NCI-H1092 (cell line): ENCODE measurements around the gene ARID5B.
A peak's percentile ranks its signal among the peaks of the same experiment; 100 is the strongest.

Source experiments
- DNase-seq: peaks from one replicate; lab custom pipeline; 2025; lab: John Stamatoyannopoulos, UW

Gene ARID5B

DNA sequence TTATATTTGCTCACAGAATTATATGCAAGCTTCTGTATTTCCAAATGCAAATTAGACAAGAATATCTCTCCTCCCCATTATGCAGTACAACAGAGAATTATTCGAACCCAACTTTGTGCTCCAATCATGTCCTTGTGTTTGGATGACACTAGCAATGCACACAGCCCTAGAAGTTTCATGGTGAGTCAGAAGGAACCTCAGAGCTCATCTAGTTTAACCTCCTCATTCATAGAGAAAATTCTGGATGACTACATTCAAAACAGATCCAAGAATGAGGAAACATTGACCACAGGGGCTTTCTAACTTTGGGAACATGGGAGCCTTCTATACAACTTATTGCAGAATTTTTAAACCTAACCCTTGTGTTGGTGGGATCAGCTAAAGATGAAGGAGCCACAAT lies 12.8 kb upstream of the ARID5B start:
- DNase-seq, result no peak

GRCh38 chr10:61890430-61890829 lies 11.1 kb upstream of the ARID5B start:
- no peak for DNase-seq

- DNase-seq, result no peak
Measured at GRCh38 chr10:61890881-61891409, 10.6 kb upstream of the ARID5B start.

- no peak for DNase-seq
Measured at GRCh38 chr10:61891906-61892585, 9.5 kb upstream of the ARID5B start.

GRCh38 chr10:61892961-61893360 lies 8.5 kb upstream of the ARID5B start:
- DNase-seq, result no peak

DNA sequence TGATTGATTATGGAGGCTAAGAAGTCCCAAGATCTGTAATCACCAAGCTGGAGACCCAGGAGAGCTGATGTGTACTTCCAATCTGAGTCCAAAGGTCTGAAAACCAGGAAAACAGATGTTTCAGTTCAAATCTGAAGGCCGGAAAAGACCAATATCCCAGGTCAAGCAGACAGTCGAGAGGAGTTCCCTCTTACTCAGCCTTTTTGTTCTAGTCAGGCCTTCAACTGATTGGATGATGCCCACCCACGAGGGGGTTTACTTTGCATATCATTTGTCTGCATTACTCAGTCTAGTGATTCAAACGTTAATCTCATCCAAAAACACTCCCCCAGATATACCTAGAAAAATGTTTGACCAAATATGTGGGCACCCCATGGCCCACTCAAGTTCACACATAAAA lies 7.4 kb upstream of the ARID5B start:
- DNase-seq, result no peak

- DNase-seq, result no peak
Measured at GRCh38 chr10:61895898-61896600, 5.5 kb upstream of the ARID5B start.

GRCh38 chr10:61896854-61897661 lies 4.4 kb upstream of the ARID5B start:
- no peak for DNase-seq

DNA sequence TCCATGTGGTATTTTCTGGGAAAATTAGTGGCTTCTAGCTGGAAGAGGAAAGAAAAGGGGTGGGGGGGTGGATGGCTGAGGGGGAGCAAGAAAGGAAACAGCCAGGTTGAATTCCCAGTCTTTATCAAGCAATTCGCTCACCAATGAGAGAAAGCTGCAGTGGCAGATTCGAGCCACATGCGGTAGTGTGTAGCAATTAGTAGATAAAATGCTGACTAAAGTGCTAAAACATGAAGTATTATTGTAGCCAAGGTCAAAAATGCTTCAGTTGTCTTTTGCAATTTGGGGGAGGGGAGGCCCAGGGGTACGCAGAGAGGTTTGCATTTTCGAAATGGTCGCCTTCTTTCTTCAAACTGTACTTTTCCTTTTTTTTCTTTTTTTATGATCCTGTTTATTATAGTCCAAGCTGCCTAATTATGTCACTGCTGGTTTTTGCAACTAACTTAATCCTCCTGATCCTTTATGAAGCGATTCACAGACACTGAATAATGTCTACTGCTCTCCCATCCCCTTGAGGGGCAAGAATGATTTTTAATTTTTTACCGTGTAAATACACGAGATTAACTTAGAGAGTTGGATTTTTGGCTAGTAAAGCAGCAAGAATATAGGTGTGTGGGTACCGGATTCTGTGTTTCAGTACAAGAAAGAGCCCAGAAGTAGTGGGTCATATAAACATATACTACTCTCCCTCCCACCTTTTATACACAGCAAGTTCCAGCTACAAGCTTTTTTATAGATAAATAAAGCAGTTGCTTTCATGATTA lies 3.6 kb upstream of the ARID5B start:
- DNase-seq, result no peak

- DNase-seq, result peak; percentile 32
Measured at GRCh38 chr10:61898435-61898778, 3.1 kb upstream of the ARID5B start.

GRCh38 chr10:61899069-61899531 lies 2.4 kb upstream of the ARID5B start:
- no peak for DNase-seq

DNA sequence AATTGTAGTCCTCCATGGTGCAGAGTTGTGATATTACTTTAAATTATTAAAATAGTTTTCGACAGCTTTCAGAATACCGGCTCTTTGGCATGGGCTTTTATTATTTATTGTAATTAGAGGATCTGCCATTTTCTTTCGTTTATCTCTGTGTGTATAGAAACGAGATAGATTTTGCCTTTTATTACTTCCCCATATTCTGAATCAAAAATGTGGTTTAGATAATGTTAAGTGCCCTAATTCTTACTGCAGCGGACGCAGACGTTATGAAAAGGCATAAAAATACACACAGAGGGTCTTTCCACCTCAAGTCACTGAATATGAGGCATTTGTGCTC lies 1.9 kb upstream of the ARID5B start:
- DNase-seq, result no peak

- DNase-seq, result peak; percentile 67
Measured at GRCh38 chr10:61899997-61900828, 1.3 kb upstream of the ARID5B start.

GRCh38 chr10:61901829-61902444 lies 438 bp downstream of the ARID5B start:
- DNase-seq, result no peak

DNA sequence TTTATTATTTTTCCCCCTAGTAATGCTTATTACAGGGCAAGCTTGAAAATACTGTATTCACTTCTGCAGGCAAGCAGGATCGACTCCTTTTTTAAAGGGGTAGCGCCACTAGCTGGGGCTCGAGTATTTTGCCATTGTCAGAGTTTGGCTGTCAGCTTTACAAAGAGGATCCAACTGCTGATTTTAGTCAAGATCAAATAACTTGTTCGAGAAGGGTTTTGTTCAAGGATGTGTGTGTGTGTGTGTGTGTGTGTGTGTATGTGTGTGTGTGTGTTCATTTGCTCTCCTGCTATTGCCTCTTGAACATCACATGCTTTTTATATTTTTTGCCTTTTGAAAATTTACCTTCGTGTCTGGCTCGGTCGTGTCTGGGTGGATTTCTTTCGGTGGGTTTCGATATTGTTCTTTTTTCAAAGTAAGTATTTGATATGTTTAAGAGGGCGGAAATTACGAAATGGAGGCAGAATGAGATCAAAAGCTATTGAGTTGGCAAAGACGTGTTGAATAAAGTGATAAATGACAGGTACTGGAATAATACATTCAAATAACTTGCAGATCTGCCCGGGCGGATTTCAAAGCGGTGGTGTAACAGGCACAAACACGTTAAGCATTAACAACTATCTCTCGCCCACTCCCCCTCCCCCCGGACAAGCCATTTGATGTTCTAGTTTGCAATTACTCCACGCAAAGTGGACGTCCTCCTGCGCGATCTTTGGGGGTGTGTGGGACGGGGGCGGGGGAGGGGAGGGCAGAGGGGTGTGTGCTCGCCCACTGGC lies 1.1 kb downstream of the ARID5B start:
- no peak for DNase-seq

DNA sequence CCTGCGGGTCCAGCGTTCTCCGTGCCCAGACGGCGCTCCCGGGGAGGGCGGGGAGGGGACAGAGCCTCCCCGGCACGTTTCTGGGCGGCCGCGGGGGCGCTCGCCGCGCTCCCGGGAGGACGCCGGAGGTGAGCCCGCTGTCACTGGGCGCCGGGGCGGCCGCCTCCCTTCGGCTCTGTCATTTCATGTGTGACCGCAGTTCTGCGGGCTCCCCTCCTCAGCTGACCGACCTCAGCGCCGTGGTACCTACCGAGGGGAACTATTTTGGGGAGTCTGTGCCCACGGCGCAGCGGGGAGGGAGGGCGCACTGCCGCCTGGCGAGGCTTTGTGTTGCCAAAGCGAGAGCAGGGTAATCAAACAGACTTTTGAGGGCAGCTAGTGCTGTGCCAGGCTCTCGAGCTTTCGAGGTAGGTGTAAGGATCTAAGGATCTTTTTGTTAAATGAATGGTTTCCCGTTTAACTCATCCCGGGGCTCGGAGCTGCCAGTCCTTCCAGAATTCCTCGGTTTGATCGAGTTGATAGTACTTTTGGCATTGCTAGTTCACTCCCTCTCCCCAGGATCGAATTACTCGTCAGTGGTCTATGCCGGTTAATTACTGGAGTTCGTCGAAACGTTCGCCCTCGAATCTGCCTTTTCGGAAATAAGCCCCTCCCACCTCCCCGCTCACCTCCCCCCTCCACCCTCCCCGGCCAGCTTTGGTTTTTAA lies 1.9 kb downstream of the ARID5B start:
- no peak for DNase-seq

DNA sequence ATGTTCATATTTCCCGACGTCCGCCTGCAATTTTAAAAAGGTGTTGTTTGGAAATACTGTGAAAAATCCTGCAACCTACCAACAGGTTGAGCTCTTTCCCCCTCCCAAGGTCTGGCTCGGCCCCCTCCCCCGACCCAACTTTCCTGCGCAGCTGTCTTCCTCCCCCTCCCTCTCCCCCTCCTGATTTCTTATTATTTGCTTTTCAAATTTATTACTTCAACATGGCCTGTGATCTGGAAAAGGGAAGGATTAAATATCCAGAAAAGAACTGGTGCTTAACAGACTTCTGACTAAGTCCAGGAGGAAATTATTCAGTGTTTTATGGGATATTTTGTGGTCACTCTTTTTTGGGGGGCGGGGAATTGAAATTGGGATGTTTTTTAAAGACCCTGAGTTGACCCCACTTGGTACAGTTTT lies 2.4 kb downstream of the ARID5B start:
- DNase-seq, result no peak

DNA sequence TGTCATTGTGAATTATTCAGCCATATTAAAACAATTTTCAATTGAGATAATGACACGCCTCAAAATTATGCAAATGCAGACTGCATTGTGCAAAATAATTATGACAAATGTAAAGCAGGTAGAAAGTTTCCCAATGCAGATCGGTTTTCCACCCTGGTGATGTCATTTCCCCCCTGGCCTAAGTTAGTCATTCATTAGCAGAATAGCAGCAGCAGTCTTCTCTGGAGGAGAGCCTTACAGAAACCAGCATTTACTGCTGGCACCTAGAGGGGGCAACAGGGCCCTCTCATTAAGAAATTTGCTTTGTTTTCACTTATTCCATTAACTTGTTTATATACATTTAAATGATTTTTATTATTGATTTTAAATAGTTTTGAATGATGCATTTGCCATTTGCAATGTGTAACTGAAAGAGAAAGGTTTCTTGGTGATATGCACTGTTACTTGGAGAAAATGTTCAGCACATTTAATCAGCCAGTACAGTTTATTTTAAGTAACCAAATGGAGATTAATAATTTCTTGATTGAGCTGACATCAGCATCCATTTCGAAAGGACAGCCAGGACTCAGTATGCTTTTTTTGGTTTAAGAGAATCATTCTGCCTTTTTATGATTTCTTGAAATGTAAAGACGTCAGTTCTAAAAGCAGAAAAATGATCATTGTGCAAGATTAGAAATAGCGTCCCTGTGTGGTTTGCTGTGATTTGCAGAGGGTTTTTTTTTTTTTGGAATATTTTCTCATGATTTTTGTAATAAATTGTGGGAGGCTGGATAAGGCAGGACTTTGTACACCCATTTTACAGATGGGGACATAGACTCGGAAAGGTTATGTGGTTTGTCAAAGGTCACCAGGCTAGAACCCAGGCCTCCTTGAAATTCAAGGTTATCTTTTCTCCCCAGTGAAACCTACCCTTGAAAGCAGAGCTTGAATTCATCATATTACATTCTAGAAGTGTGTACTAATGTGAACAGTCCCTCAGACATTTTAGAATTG lies 3.5 kb downstream of the ARID5B start:
- DNase-seq, result no peak
